Thoracic aorta (tissue), 2 donors: Measurements from ENCODE around the gene GLG1. TPM values are rescaled to one million over a fixed set of nuclear protein-coding genes. Genes with fewer than 3 reads are reported as not detected.

Experiments
- ATAC-seq: fragments of 150-250 bp; one replicate; pipeline ENCODE4 v1.8.0; 2017; ENCODE audit warnings: low read depth; ENCODE audit not compliant: insufficient number of reproducible peaks, low FRiP score
- DNase-seq: peaks from one replicate; pipeline ENCODE4 v3.0.0-alpha.2; 2020; ENCODE audit warnings: low spot score
- H3K27ac ChIP-seq, 2 donors: fragments of 200-600 bp; sonication (generic); 1 replicate in 1 of 2; 2 replicates in 1 of 2; pipeline ENCODE4 v1.5.1; 2016; ENCODE audit warnings: mild to moderate bottlenecking in 2 of 2, moderate library complexity in 2 of 2
- H3K27me3 ChIP-seq: fragments of 200-600 bp; sonication (generic); replicated peaks from 2 replicates; pipeline ENCODE4 v1.6.0; 2016; ENCODE audit warnings: mild to moderate bottlenecking; ENCODE audit not compliant: insufficient read depth
- H3K36me3 ChIP-seq: fragments of 200-600 bp; sonication (generic); one replicate; pipeline ENCODE4 v1.5.1; 2016
- H3K4me1 ChIP-seq, 2 donors: fragments of 200-600 bp; sonication (generic); 1 replicate in 1 of 2; 2 replicates in 1 of 2; pipeline versions ENCODE4 v1.5.1 to v1.6.0; 2016; ENCODE audit warnings: low read depth in 2 of 2, mild to moderate bottlenecking in 1 of 2; ENCODE audit not compliant: control insufficient read depth in 1 of 2
- H3K4me3 ChIP-seq: fragments of 200-600 bp; sonication (generic); 2 replicates; pipeline ENCODE4 v1.5.1; 2016; ENCODE audit warnings: mild to moderate bottlenecking
- H3K9me3 ChIP-seq: fragments of 200-600 bp; sonication (generic); 2 replicates; pipeline ENCODE4 v1.5.1; 2016
- total RNA-seq, 2 donors: library from RNA; depleted of rRNA; stranded (reverse); fragments of >200 nt; gene quantifications; one replicate each; pipeline versions ENCODE4 v1.1.0 to v1.2.3, GENCODE V29; 2016
- TF ChIP-seq, protein P1 (sequence below): fragments of 200-600 bp; sonication (generic); IDR thresholded peaks from one replicate; pipeline ENCODE4 v1.5.1; 2019; ENCODE audit warnings: antibody characterized with exemption

The GLG1 gene
- total RNA-seq, 2 donors from 2014 or later, result 202 to 218 TPM

DNA sequence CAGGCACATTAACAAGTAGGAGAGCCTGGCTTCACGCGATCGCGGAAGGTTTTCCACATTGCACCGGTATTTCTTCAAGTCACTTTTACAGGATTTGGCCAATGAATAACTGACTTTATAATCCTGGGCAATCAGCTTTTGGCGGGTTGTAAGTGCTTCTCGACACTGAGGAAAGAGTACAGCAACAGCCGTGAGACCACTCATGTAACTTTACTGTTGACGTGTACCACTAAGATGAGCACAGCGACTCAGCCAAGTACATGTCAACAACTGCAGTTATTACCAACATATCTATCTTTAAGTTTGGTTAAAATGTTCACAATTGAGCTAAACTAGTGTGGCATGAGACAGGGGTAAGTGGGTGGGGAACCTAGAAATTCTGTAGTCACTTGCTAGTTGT, 113.9 kb downstream of the GLG1 start:
- Histone ChIP-seq H3K4me1 (no peaks in the 10 kb centered on the region), H3K36me3 (peaks cover 29% of the 10 kb centered on the region), H3K4me3 (no peak overlapping the region), H3K27ac (no peak overlapping the region), H3K27me3 (no peaks in the 10 kb centered on the region), H3K9me3 (no peaks in the 10 kb centered on the region)
- ATAC-seq, result no peak
- DNase-seq, result no peak
- TF ChIP-seq, protein P1, sequence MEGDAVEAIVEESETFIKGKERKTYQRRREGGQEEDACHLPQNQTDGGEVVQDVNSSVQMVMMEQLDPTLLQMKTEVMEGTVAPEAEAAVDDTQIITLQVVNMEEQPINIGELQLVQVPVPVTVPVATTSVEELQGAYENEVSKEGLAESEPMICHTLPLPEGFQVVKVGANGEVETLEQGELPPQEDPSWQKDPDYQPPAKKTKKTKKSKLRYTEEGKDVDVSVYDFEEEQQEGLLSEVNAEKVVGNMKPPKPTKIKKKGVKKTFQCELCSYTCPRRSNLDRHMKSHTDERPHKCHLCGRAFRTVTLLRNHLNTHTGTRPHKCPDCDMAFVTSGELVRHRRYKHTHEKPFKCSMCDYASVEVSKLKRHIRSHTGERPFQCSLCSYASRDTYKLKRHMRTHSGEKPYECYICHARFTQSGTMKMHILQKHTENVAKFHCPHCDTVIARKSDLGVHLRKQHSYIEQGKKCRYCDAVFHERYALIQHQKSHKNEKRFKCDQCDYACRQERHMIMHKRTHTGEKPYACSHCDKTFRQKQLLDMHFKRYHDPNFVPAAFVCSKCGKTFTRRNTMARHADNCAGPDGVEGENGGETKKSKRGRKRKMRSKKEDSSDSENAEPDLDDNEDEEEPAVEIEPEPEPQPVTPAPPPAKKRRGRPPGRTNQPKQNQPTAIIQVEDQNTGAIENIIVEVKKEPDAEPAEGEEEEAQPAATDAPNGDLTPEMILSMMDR, result no peak

DNA sequence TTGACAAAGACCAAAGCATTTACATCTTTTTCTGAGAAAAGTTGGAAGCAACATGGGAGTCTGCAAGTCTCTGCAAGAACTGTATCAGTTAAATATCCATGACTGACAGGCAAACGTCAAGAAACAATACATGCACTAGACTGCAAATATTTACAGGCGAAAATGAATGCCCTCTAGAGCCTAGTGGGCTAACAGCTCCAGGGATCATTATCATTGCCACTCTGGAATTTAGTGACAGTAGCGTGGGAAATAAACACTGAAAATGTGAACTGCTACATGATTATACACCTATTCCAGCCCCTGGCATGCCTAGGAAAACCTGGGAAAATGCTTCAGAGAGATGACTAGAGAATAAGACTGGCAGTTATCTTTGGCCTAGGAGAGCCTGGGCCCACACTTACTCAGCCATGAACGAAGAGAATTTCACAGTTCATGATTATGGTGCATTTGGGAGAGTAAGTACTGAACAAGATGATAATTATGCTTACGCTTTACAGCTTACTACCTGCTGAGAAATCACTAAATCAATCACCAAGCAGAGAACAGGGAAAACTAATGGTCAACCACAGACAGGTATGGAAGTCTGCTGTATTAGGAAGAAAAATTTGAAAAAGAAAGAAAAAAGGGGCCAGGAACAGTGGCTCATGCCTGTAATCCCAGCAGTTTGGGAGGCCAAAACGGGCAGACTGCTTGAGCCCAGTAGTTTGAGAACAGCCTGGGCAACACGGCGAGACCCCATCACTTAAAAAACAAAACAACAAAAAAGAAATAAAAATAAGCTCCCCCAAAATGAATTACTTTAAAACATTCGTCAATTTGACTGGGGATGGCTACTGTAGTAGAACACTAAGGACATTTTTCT, 119.0 kb downstream of the GLG1 start:
- Histone ChIP-seq H3K27ac (no peak overlapping the region), H3K4me1 (no peaks in the 10 kb centered on the region), H3K36me3 (peaks cover 32% of the 10 kb centered on the region), H3K27me3 (no peaks in the 10 kb centered on the region), H3K4me3 (no peak overlapping the region), H3K9me3 (no peaks in the 10 kb centered on the region)
- DNase-seq (no peak), ATAC-seq (no peak)
- TF ChIP-seq, protein P1, result no peak

DNA sequence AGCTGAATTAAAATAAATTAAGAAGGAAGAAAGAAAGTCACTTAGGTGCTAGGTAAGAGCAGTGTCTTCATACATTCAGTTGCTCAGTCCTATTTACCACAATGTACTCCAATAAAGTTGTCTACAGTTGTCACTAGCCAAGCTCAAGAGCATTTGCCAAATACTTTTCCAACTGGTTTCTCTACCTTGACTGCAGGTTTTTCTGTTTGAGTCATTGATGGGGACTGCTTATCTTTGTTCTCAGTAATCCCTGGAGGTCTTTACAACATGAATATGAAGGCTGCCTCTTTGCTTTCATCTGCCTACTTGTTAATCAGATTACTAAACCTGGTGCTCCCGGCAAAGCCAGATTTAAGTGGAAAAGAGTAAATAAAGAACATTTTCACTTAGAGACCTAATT, 121.0 kb downstream of the GLG1 start:
- Histone ChIP-seq H3K27me3 (no peaks in the 10 kb centered on the region), H3K4me3 (no peak overlapping the region), H3K4me1 (no peaks in the 10 kb centered on the region), H3K27ac (no peak overlapping the region), H3K36me3 (peaks cover 20% of the 10 kb centered on the region), H3K9me3 (no peaks in the 10 kb centered on the region)
- DNase-seq, result no peak
- no peak for ATAC-seq
- TF ChIP-seq, protein P1, result no peak

DNA sequence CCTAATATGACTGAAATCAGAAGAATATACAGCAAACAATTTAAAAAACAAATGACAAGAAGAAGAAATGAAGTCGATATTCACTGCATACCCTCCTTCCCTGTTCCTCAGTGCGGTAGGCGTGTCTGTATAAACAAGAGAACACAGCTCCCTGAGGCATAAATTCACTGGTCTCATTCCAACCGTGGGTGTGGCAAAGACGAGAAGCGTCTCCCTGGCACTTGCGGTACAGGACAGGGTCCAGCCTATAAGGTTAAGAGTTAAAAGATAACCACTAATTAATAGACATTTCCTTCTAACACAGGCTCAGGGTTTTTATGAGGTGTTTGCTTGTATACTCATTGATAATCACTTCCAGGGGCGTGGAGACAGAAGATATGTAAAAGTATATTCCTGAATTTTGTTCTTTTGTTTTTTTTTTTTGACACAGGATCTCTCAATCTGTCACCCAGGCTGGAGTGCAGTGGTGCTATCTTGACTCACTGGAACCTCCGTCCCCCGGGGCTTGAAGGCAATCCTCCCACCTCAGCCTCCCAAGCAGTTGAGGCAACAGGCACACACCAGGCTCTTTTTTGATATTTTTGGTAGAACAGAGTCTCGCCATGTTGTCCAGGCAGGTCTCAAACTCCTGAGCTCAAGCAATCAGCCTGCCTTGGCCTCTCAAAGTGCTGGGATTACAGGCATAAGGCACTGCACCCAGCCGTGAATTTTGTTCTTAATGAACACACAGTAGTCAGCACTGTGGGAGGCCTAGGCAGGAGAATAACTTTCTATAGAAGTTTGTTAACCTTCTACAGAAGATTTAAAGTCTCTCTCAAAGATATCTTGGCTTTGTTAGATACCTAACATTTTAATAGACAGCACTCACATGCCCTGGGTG, 126.5 kb downstream of the GLG1 start:
- H3K36me3 ChIP-seq, result peaks cover 28% of the 10 kb centered on the region
- ATAC-seq, result no peak
- H3K4me3 ChIP-seq, result no peak overlapping the region
- H3K27ac ChIP-seq, result no peak overlapping the region
- no peak for DNase-seq
- TF ChIP-seq, protein P1, result no peak
- H3K9me3 ChIP-seq, result no peaks in the 10 kb centered on the region
- H3K27me3 ChIP-seq, result no peaks in the 10 kb centered on the region
- peaks cover 0 to 9% of the 10 kb centered on the region in 2 donors for H3K4me1 ChIP-seq

DNA sequence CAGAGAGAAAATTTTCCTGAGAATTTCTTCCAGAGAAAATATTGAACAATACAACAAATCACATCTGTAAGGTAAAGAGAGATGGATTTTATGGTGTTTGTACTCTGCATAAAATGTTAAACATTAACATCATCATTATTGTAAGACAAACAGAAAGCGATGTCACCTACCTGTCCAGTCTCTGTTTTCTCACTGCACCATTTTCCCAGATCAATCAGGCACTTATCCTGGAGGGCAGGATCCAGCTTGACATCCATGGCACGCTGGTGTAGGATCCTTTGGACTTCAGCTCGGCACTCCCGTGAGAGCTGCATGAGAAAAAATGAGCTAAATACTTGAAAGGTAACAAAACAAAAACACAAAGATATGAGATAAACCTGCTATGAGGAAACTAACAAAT, 129.7 kb downstream of the GLG1 start:
- DNase-seq, result no peak

More for the DNA sequence above, 129.7 kb downstream of the GLG1 start:
- no peak overlapping the region for H3K4me3 ChIP-seq
- H3K4me1 ChIP-seq, result peaks cover 0 to 9% of the 10 kb centered on the region in 2 donors
- TF ChIP-seq, protein P1, result no peak
- H3K27ac ChIP-seq, result no peak overlapping the region
- peaks cover 40% of the 10 kb centered on the region for H3K36me3 ChIP-seq
- no peaks in the 10 kb centered on the region for H3K27me3 ChIP-seq
- ATAC-seq, result no peak
- H3K9me3 ChIP-seq, result no peaks in the 10 kb centered on the region
